GM12874 (cell line): ENCODE data around the gene TMC3.

Experiments used
- TF ChIP-seq, protein P1 (sequence below): IDR thresholded peaks from 2 replicates; pipeline ENCODE4 v1.5.1; 2011; ENCODE audit warnings: low read depth, mild to moderate bottlenecking, control low read depth, low read length, moderate library complexity; ENCODE audit not compliant: insufficient read depth

Gene TMC3

DNA sequence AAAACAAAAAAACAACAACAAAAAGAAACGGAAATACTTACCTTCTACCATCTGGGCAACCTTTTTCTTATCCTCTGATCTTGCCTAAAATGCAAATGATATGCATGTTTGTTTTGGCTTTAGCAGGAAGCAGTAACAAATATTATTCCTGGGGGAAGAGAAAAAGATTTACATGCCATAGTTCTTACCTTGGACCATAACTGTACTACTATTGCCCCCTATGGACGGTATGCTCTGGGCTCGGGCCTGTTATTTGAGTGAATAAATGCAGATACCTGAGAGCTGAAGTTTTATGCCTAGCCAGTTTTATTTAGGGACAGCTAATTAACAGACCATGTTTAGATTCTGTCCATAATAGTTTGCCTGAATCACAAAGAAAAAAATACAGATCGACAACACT is 37.4 kb downstream of the TMC3 start:
- TF ChIP-seq, protein P1, sequence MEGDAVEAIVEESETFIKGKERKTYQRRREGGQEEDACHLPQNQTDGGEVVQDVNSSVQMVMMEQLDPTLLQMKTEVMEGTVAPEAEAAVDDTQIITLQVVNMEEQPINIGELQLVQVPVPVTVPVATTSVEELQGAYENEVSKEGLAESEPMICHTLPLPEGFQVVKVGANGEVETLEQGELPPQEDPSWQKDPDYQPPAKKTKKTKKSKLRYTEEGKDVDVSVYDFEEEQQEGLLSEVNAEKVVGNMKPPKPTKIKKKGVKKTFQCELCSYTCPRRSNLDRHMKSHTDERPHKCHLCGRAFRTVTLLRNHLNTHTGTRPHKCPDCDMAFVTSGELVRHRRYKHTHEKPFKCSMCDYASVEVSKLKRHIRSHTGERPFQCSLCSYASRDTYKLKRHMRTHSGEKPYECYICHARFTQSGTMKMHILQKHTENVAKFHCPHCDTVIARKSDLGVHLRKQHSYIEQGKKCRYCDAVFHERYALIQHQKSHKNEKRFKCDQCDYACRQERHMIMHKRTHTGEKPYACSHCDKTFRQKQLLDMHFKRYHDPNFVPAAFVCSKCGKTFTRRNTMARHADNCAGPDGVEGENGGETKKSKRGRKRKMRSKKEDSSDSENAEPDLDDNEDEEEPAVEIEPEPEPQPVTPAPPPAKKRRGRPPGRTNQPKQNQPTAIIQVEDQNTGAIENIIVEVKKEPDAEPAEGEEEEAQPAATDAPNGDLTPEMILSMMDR: peak; percentile 51

- TF ChIP-seq, protein P1: no peak
Measured at GRCh38 chr15:81335631-81336030, 38.4 kb downstream of the TMC3 start.

DNA sequence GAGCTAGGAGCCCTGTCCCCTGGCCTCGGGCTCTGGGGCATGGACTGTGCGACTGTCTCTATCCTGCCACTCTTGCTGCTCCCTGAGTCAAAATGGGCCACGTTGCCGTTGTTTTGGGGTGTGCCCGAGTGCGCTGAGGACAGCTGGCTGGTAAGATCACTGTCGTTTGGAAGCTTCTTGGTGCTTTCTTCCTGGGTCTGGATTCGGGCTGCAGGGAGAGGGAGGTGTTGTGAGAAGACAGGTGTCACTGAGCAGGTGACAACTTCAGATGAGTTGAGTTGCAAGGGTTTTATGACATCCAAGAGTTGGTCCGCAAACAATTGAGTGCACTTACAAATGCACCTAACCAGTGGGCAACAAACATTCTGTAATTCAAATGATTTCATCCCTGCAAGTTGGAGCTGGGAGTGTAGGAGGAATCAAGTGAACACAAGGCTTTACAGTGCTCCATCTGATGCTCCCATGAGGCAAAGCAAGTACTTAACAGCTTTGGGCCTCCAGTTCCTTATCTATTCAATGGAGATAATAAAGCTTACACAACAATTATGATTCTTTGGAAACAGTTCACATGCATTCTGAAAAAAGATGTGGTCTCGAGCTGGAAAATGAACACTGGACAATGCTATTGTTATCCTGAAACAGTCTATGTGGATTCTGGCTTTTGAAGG is 39.1 kb downstream of the TMC3 start:
- TF ChIP-seq, protein P1: no peak

GRCh38 chr15:81333363-81333762 is 40.6 kb downstream of the TMC3 start:
- TF ChIP-seq, protein P1: no peak

- TF ChIP-seq, protein P1: no peak
Measured at GRCh38 chr15:81332326-81332725, 41.7 kb downstream of the TMC3 start.

DNA sequence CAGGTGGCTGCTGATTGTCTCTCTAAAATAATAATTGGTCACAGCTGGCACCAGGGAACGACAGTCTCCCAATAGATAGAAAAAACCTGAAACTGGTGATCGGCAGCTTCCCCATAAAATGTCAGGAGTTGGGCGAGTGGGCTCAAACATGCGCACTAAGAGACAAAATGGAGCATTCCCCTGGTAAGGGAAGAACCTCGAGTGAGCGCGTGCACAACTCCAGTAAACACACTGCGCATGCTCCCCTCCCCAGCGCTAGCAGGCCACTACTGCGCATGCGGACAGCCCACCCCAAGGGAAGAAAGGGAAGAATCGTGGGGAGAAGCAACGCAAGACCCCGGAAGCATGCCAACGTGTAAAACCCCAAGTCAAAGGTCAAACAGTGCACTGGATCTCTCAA is 42.4 kb downstream of the TMC3 start:
- TF ChIP-seq, protein P1: no peak

- TF ChIP-seq, protein P1: no peak
Measured at GRCh38 chr15:81330366-81331090, 43.5 kb downstream of the TMC3 start.
